SK-N-SH (cell line): ENCODE measurements around the gene LRRN4CL.

ENCODE experiments used
- CTCF ChIP-seq: fragments of 200-600 bp; sonication (generic); IDR thresholded peaks from 2 replicates; pipeline ENCODE4 v1.6.1; 2017; ENCODE audit warnings: antibody characterized with exemption, mild to moderate bottlenecking, moderate library complexity
- EZH2phosphoT487 ChIP-seq: fragments of 200-600 bp; sonication (generic); IDR thresholded peaks from 2 replicates; pipeline ENCODE4 v1.6.1; 2017; ENCODE audit warnings: low read depth, mixed run types, mild to moderate bottlenecking, antibody characterized with exemption, moderate library complexity, borderline replicate concordance
- JUND ChIP-seq: IDR thresholded peaks from 2 replicates; pipeline ENCODE4 v1.4.0; 2012
- RCOR1 ChIP-seq: fragments of 150-350 bp; IDR thresholded peaks from 2 replicates; pipeline ENCODE4 v1.6.1; 2017; ENCODE audit warnings: antibody characterized with exemption, low read length
- YY1 ChIP-seq: IDR thresholded peaks from 2 replicates; pipeline ENCODE4 v1.4.0; 2012; ENCODE audit warnings: low read depth, mild to moderate bottlenecking
- ZBTB33 ChIP-seq: IDR thresholded peaks from 2 replicates; pipeline ENCODE4 v1.4.0; 2012; ENCODE audit warnings: low read depth, borderline replicate concordance

GRCh38 chr11:62721994-62722393, 32.7 kb upstream of the LRRN4CL start:
- TF ChIP-seq YY1: no peak
- no peak for TF ChIP-seq EZH2phosphoT487
- no peak for TF ChIP-seq JUND
- TF ChIP-seq RCOR1: no peak
- no peak for TF ChIP-seq ZBTB33
- TF ChIP-seq CTCF: 0 out of 2 replicates have a peak, but pooled peaks have one; percentile 20
